ENCODE data around the gene IL36RN.

DNA sequence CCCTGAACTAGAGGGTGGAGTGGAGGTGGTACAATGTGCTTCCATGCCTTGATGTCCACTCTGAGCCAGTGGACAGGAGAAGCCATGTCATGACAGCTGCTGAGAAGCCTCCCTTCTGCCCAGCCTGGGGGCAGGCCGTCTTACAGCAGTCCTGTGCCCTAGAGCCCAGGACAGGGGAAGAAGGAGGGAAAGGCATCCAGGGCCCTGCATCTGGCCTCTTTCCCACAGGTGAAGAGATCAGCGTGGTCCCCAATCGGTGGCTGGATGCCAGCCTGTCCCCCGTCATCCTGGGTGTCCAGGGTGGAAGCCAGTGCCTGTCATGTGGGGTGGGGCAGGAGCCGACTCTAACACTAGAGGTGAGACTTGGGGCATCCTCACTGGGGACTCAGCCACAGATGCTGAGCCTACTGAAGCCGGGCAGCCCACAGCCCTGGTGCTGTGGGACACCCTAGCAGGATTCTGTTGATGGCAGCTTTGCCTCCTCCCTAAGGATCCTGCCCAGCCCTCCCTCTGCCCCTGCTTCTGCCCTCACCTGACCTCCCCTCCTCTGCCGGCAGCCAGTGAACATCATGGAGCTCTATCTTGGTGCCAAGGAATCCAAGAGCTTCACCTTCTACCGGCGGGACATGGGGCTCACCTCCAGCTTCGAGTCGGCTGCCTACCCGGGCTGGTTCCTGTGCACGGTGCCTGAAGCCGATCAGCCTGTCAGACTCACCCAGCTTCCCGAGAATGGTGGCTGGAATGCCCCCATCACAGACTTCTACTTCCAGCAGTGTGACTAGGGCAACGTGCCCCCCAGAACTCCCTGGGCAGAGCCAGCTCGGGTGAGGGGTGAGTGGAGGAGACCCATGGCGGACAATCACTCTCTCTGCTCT, 3.1 kb downstream of the IL36RN start:
- TF ChIP-seq, protein P1, sequence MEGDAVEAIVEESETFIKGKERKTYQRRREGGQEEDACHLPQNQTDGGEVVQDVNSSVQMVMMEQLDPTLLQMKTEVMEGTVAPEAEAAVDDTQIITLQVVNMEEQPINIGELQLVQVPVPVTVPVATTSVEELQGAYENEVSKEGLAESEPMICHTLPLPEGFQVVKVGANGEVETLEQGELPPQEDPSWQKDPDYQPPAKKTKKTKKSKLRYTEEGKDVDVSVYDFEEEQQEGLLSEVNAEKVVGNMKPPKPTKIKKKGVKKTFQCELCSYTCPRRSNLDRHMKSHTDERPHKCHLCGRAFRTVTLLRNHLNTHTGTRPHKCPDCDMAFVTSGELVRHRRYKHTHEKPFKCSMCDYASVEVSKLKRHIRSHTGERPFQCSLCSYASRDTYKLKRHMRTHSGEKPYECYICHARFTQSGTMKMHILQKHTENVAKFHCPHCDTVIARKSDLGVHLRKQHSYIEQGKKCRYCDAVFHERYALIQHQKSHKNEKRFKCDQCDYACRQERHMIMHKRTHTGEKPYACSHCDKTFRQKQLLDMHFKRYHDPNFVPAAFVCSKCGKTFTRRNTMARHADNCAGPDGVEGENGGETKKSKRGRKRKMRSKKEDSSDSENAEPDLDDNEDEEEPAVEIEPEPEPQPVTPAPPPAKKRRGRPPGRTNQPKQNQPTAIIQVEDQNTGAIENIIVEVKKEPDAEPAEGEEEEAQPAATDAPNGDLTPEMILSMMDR (conservative IDR thresholded peaks at IDR 0.05) = no peak
- no peak for TF ChIP-seq EZH2 (IDR thresholded peaks at IDR 0.05; ENCODE audit: low read depth)
